CD8-positive, alpha-beta memory T cell (primary cell): ENCODE data around the gene EPB41L4A. TPM values are rescaled to one million over a fixed set of nuclear protein-coding genes. Genes with fewer than 3 reads are reported as not detected.
"Not testable (repeated sequence)": the region's sequence is repeated elsewhere in the genome, so short reads cannot be mapped to it uniquely, and the experiment has no call there.

Experiments used
- CTCF ChIA-PET: fragments of 350-600 bp; sonication (Branson Sonifier 250); formaldehyde crosslinking; loops from one replicate; lab custom pipeline; 2021; ENCODE audit warnings: antibody characterized with exemption; lab: Charles Lee
- POLR2A ChIA-PET: fragments of 350-600 bp; sonication (Branson Sonifier 250); formaldehyde crosslinking; loops from one replicate; lab custom pipeline; 2021; ENCODE audit warnings: antibody characterized with exemption; lab: Charles Lee
- DNase-seq, 5 donors: peaks; one replicate each; pipeline versions ENCODE4 v3.0.0 to v3.0.0-alpha.2; 2020 to 2022; ENCODE audit warnings: mixed read lengths in 1 of 5
- H3K27ac ChIP-seq: one replicate; pipeline ENCODE4 v1.7.0; 2013; ENCODE audit warnings: low read depth, mild to moderate bottlenecking, low read length, moderate library complexity
- H3K27me3 ChIP-seq: 2 replicates; pipeline ENCODE4 v1.7.0; 2013; ENCODE audit warnings: low read length, mild to moderate bottlenecking; ENCODE audit not compliant: insufficient read depth, poor library complexity, severe bottlenecking
- H3K36me3 ChIP-seq: 2 replicates; pipeline ENCODE4 v1.7.0; 2013; ENCODE audit warnings: mild to moderate bottlenecking, low read length, moderate library complexity; ENCODE audit not compliant: insufficient read depth
- H3K4me1 ChIP-seq: 2 replicates; pipeline ENCODE4 v1.7.0; 2013; ENCODE audit warnings: mild to moderate bottlenecking, low read length, moderate library complexity; ENCODE audit not compliant: insufficient read depth
- H3K4me3 ChIP-seq: 2 replicates; pipeline ENCODE4 v1.7.0; 2013; ENCODE audit warnings: mild to moderate bottlenecking, low read length
- H3K9me3 ChIP-seq: 2 replicates; pipeline ENCODE4 v1.7.0; 2013; ENCODE audit warnings: mild to moderate bottlenecking, low read length
- H3K27ac Mint-ChIP-seq, 8 donors: one replicate each; pipeline ENCODE4 v1.8.0; 2020 to 2021; ENCODE audit warnings: mixed read lengths in 8 of 8, mild to moderate bottlenecking in 6 of 8, inconsistent platforms in 3 of 8, moderate library complexity in 3 of 8
- H3K27me3 Mint-ChIP-seq, 2 donors: one replicate each; pipeline ENCODE4 v1.8.0; 2020 to 2021; ENCODE audit warnings: mixed read lengths in 2 of 2, mild to moderate bottlenecking in 1 of 2, moderate library complexity in 1 of 2
- H3K36me3 Mint-ChIP-seq, 3 donors: one replicate each; pipeline ENCODE4 v1.8.0; 2020 to 2021; ENCODE audit warnings: mixed read lengths in 3 of 3, inconsistent platforms in 1 of 3, mild to moderate bottlenecking in 1 of 3
- H3K4me1 Mint-ChIP-seq, 3 donors: one replicate each; pipeline ENCODE4 v1.8.0; 2020 to 2021; ENCODE audit warnings: mixed read lengths in 3 of 3, inconsistent platforms in 1 of 3, mild to moderate bottlenecking in 1 of 3
- H3K4me3 Mint-ChIP-seq, 7 donors: one replicate each; pipeline ENCODE4 v1.8.0; 2020 to 2021; ENCODE audit warnings: mixed read lengths in 7 of 7, mild to moderate bottlenecking in 6 of 7, moderate library complexity in 4 of 7, inconsistent platforms in 2 of 7
- H3K9me3 Mint-ChIP-seq, 5 donors: one replicate each; pipeline ENCODE4 v1.8.0; 2020 to 2022; ENCODE audit warnings: mixed read lengths in 5 of 5, mild to moderate bottlenecking in 3 of 5, moderate library complexity in 2 of 5, inconsistent platforms in 1 of 5
- polyA plus RNA-seq: library from polyadenylated mRNA; unstranded; fragments of 300-500 nt; fragmentation: Illumina TruSeq; gene quantifications from one replicate; pipeline ENCODE4 v1.2.3, GENCODE V29; 2021
- total RNA-seq, 2 experiments: library from RNA; stranded (reverse); gene quantifications; one replicate each; pipeline ENCODE4 v1.2.3, GENCODE V29; 2021

EPB41L4A gene
- total and polyA plus RNA-seq, 3 experiments from 2014 or later, result 0.04 to 0.45 (median 0.31) TPM

DNA sequence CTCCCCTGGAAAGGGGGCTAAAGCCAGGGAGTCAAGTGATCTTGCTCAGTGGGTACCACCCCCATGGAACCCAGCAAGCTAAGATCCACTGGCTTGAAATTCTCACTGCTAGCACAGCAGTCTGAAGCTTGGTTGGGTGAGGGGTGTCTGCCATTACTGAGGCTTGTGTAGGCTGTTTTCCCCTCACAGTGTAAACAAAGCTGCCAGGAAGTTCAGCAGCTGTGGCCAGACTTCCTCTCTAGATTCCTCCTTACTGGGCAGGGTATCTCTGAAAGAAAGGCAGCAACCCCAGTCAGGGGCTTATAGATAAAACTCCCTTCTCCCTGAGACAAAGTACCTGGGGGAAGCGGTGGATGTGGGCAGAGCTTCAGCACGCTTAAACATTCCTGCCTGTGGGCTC lies 17.1 kb upstream of the EPB41L4A start:
- Mint-ChIP-seq H3K36me3 (no peaks in the 10 kb centered on the region), H3K27ac (no peak overlapping the region), H3K27me3 (peaks cover 14 to 26% of the 10 kb centered on the region in 2 donors), H3K4me3 (no peak overlapping the region), H3K9me3 (peaks cover 11 to 24% (median 19%) of the 10 kb centered on the region in 5 donors), H3K4me1 (peaks cover 0 to 3% (median 0%) of the 10 kb centered on the region in 3 donors)
- DNase-seq, result no peak
- Histone ChIP-seq H3K4me1 (no peaks in the 10 kb centered on the region), H3K36me3 (no peaks in the 10 kb centered on the region), H3K27ac (no peak overlapping the region), H3K27me3 (no peaks in the 10 kb centered on the region), H3K9me3 (no peaks in the 10 kb centered on the region), H3K4me3 (no peak overlapping the region)
- POLR2A ChIA-PET, result no interaction called here
- CTCF ChIA-PET, result no interaction called here

GRCh38 chr5:112434641-112435040 lies 15.6 kb upstream of the EPB41L4A start:
- H3K36me3 ChIP-seq, result no peaks in the 10 kb centered on the region
- H3K9me3 ChIP-seq, result no peaks in the 10 kb centered on the region
- H3K4me3 Mint-ChIP-seq, result no peak overlapping the region
- peaks cover 0 to 3% (median 0%) of the 10 kb centered on the region in 3 donors for H3K4me1 Mint-ChIP-seq
- no peaks in the 10 kb centered on the region for H3K4me1 ChIP-seq
- ChIA-PET CTCF (no interaction called here), POLR2A (no interaction called here)
- H3K27me3 ChIP-seq, result no peaks in the 10 kb centered on the region
- H3K27ac ChIP-seq, result no peak overlapping the region
- H3K36me3 Mint-ChIP-seq, result no peaks in the 10 kb centered on the region
- H3K4me3 ChIP-seq, result no peak overlapping the region
- peaks cover 7 to 14% (median 10%) of the 10 kb centered on the region in 5 donors for H3K9me3 Mint-ChIP-seq
- peaks cover 11 to 31% of the 10 kb centered on the region in 2 donors for H3K27me3 Mint-ChIP-seq
- H3K27ac Mint-ChIP-seq, result no peak overlapping the region
- no peak for DNase-seq

- H3K27me3 ChIP-seq, CTCF ChIA-PET, H3K27ac ChIP-seq, H3K4me1 Mint-ChIP-seq, H3K4me3 Mint-ChIP-seq, H3K9me3 ChIP-seq, H3K36me3 Mint-ChIP-seq, H3K9me3 Mint-ChIP-seq, POLR2A ChIA-PET, DNase-seq, H3K4me3 ChIP-seq, H3K36me3 ChIP-seq, H3K27ac Mint-ChIP-seq, H3K4me1 ChIP-seq: not testable (repeated sequence)
- peaks cover 21 to 36% of the 10 kb centered on the region in 2 donors for H3K27me3 Mint-ChIP-seq
These were observed 7.1 kb upstream of the EPB41L4A start for GRCh38 chr5:112426202-112426601.

GRCh38 chr5:112419986-112420864 lies 1.1 kb upstream of the EPB41L4A start:
- H3K27ac ChIP-seq, result no peak overlapping the region
- peaks cover 26 to 64% of the 10 kb centered on the region in 2 donors for H3K27me3 Mint-ChIP-seq
- peaks cover 11% of the 10 kb centered on the region for H3K4me1 ChIP-seq
- peaks cover 10 to 26% (median 19%) of the 10 kb centered on the region in 3 donors for H3K4me1 Mint-ChIP-seq
- H3K27me3 ChIP-seq, result peaks cover 10% of the 10 kb centered on the region
- CTCF ChIA-PET, result interaction anchor here (0.7 to 1.1 kb wide), 2 partner anchors 10 to 245 kb away, joined by 3 to 6 read pairs; no protein-coding TSS in a partner anchor
- no peaks in the 10 kb centered on the region for H3K9me3 ChIP-seq
- H3K27ac Mint-ChIP-seq, result no peak overlapping the region
- H3K36me3 ChIP-seq, result no peaks in the 10 kb centered on the region
- H3K36me3 Mint-ChIP-seq, result no peaks in the 10 kb centered on the region
- H3K4me3 ChIP-seq, result no peak overlapping the region
- peak overlapping the region in 5 of 7 donors; percentile 20 to 65 (median 63) for H3K4me3 Mint-ChIP-seq
- peak in 2 of 5 donors; percentile 20 to 30 for DNase-seq
- H3K9me3 Mint-ChIP-seq, result peaks cover 0 to 5% (median 0%) of the 10 kb centered on the region in 5 donors
- POLR2A ChIA-PET, result no interaction called here

DNA sequence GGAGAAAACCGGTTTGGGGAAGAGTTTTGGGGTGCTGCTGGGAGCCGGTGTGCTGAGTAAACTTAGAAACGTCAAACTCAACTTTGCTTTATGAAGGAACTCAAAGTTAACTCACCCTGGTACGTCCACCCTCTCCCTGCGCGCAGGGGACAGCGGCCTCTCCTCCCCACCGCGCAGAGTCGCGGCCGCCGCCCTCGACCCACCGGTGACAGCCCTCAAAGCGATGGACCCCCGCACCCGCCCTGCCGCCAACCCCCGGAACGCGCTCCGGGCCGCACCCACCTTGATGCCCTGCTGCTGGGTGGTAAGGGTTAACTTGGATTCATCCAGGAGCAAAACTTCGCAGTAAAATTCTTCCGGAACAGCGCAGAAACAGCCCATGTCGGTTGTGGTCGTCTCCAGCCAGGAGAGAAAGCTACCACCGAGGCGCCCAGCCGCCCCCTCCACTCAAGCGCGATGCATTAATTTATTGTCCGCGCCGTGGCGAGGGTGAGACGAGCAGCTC lies 366 bp downstream of the EPB41L4A start:
- peaks cover 0 to 5% (median 0%) of the 10 kb centered on the region in 5 donors for H3K9me3 Mint-ChIP-seq
- H3K36me3 Mint-ChIP-seq, result no peaks in the 10 kb centered on the region
- no peak overlapping the region for H3K27ac ChIP-seq
- peaks cover 11% of the 10 kb centered on the region for H3K4me1 ChIP-seq
- H3K36me3 ChIP-seq, result no peaks in the 10 kb centered on the region
- peaks cover 10% of the 10 kb centered on the region for H3K27me3 ChIP-seq
- H3K4me3 Mint-ChIP-seq, result peak overlapping the region; percentile 77 to 91 (median 83)
- peak overlapping the region in 2 of 8 donors; percentile 17 to 64 for H3K27ac Mint-ChIP-seq
- H3K9me3 ChIP-seq, result no peaks in the 10 kb centered on the region
- POLR2A ChIA-PET, result no interaction called here
- CTCF ChIA-PET, result no interaction called here
- peaks cover 10 to 26% (median 19%) of the 10 kb centered on the region in 3 donors for H3K4me1 Mint-ChIP-seq
- H3K4me3 ChIP-seq, result peak overlapping the region; percentile 13
- no peak for DNase-seq
- H3K27me3 Mint-ChIP-seq, result peaks cover 25 to 67% of the 10 kb centered on the region in 2 donors

GRCh38 chr5:112417931-112418658 lies 982 bp downstream of the EPB41L4A start:
- POLR2A ChIA-PET, result no interaction called here
- H3K27ac ChIP-seq, result no peak overlapping the region
- peak in 2 of 5 donors; percentile 43 to 50 for DNase-seq
- H3K36me3 ChIP-seq, result no peaks in the 10 kb centered on the region
- Mint-ChIP-seq H3K9me3 (peaks cover 0 to 5% (median 0%) of the 10 kb centered on the region in 5 donors), H3K4me1 (peaks cover 10 to 26% (median 19%) of the 10 kb centered on the region in 3 donors), H3K4me3 (peak overlapping the region; percentile 77 to 91 (median 83)), H3K27ac (peak overlapping the region in 6 of 8 donors; percentile 2 to 81 (median 23)), H3K36me3 (no peaks in the 10 kb centered on the region), H3K27me3 (peaks cover 29 to 72% of the 10 kb centered on the region in 2 donors)
- CTCF ChIA-PET, result no interaction called here
- no peaks in the 10 kb centered on the region for H3K9me3 ChIP-seq
- H3K4me3 ChIP-seq, result peak overlapping the region; percentile 13
- H3K4me1 ChIP-seq, result peaks cover 11% of the 10 kb centered on the region
- peaks cover 10% of the 10 kb centered on the region for H3K27me3 ChIP-seq

GRCh38 chr5:112415552-112415951 lies 3.5 kb downstream of the EPB41L4A start:
- Mint-ChIP-seq H3K27me3 (peaks cover 17 to 74% of the 10 kb centered on the region in 2 donors), H3K27ac (no peak overlapping the region), H3K4me3 (no peak overlapping the region), H3K36me3 (no peaks in the 10 kb centered on the region), H3K9me3 (no peaks in the 10 kb centered on the region), H3K4me1 (peaks cover 9 to 18% (median 13%) of the 10 kb centered on the region in 3 donors)
- H3K36me3 ChIP-seq, result no peaks in the 10 kb centered on the region
- no peaks in the 10 kb centered on the region for H3K9me3 ChIP-seq
- peaks cover 3% of the 10 kb centered on the region for H3K27me3 ChIP-seq
- no peak for DNase-seq
- H3K27ac ChIP-seq, result no peak overlapping the region
- H3K4me1 ChIP-seq, result peaks cover 11% of the 10 kb centered on the region
- POLR2A ChIA-PET, result no interaction called here
- no peak overlapping the region for H3K4me3 ChIP-seq
- CTCF ChIA-PET, result no interaction called here
